MCF 10A (cell line): ENCODE measurements around the gene TGFBR3. TPM values are rescaled to one million over a fixed set of nuclear protein-coding genes. Genes with fewer than 3 reads are reported as not detected.

Source experiments
- BruUV-seq: library from RNA; stranded (reverse); fragments of 400-500 nt; replicated peaks from 2 replicates; lab custom pipeline; 2021; lab: Mats Ljungman, UMichigan
- CTCF ChIA-PET: fragments of 300-600 bp; sonication (Branson Sonifier 250); formaldehyde crosslinking; extraction: SDS; loops from one replicate; lab custom pipeline; 2021; ENCODE audit warnings: antibody characterized with exemption, inconsistent platforms; lab: Yijun Ruan, JAX
- POLR2A ChIA-PET: fragments of 300-600, 350-650 bp; sonication (Branson Sonifier 250); formaldehyde crosslinking; extraction: SDS; loops from one replicate; lab custom pipeline; 2020; ENCODE audit warnings: antibody characterized with exemption, inconsistent platforms; lab: Yijun Ruan, JAX
- DNase-seq: peaks from one replicate; pipeline ENCODE4 v3.0.0-alpha.2; 2018; ENCODE audit not compliant: unreplicated experiment
- H3K27ac Mint-ChIP-seq: one replicate; pipeline ENCODE4 v1.8.0; 2022; ENCODE audit warnings: mild to moderate bottlenecking, low read depth, mixed read lengths; ENCODE audit not compliant: unreplicated experiment
- H3K27me3 Mint-ChIP-seq: one replicate; pipeline ENCODE4 v1.8.0; 2022; ENCODE audit warnings: mixed read lengths; ENCODE audit not compliant: insufficient read depth, unreplicated experiment
- H3K36me3 Mint-ChIP-seq: one replicate; pipeline ENCODE4 v1.8.0; 2022; ENCODE audit warnings: mild to moderate bottlenecking, moderate library complexity, mixed read lengths; ENCODE audit not compliant: insufficient read depth, unreplicated experiment
- H3K4me1 Mint-ChIP-seq: one replicate; pipeline ENCODE4 v1.8.0; 2022; ENCODE audit warnings: mixed read lengths; ENCODE audit not compliant: insufficient read depth, unreplicated experiment
- H3K4me3 Mint-ChIP-seq: one replicate; pipeline ENCODE4 v1.8.0; 2022; ENCODE audit warnings: mild to moderate bottlenecking, moderate library complexity, mixed read lengths; ENCODE audit not compliant: unreplicated experiment
- H3K9me3 Mint-ChIP-seq: one replicate; pipeline ENCODE4 v1.8.0; 2022; ENCODE audit warnings: mixed read lengths; ENCODE audit not compliant: unreplicated experiment
- CTCF ChIP-seq: fragments of 200-600 bp; IDR thresholded peaks from one replicate; pipeline ENCODE4 v1.8.0; 2022; ENCODE audit warnings: antibody characterized with exemption, mild to moderate bottlenecking; ENCODE audit not compliant: unreplicated experiment
- intact Hi-C: fragments of 100-400 bp; cut with micrococcal nuclease; formaldehyde crosslinking; loops from 2 replicates; pipeline ENCODE4 v1.14.1; 2022
- total RNA-seq: library from RNA; stranded (reverse); gene quantifications from 2 replicates; pipeline ENCODE4 v1.2.3, GENCODE V29; 2022

TGFBR3 gene
- total RNA-seq, 1 experiment from 2014 or later, result 12.0 TPM

GRCh38 chr1:91807921-91808620 is 77.9 kb downstream of the TGFBR3 start:
- ChIA-PET CTCF (interaction anchor here (0.7 to 2.1 kb wide), 2 partner anchors 10 to 77 kb away, joined by 3 to 8 read pairs; no protein-coding TSS in a partner anchor), POLR2A (interaction anchor here (1.0 to 9.5 kb wide), 4 partner anchors 9 to 56 kb away, joined by 3 to 68 read pairs (median 20); no protein-coding TSS in a partner anchor)
- Mint-ChIP-seq H3K36me3 (peaks cover 19% of the 10 kb centered on the region), H3K4me1 (peaks cover 56% of the 10 kb centered on the region), H3K9me3 (no peaks in the 10 kb centered on the region), H3K27ac (peak overlapping the region; percentile 88), H3K27me3 (no peaks in the 10 kb centered on the region), H3K4me3 (no peak overlapping the region)
- intact Hi-C loops, result no loop called here
- BruUV-seq, result no TSS peak
- DNase-seq, result no peak
- no peak for TF ChIP-seq CTCF

- CTCF ChIA-PET, result interaction anchor here (0.7 to 2.1 kb wide), 5 partner anchors 9 to 294 kb away, joined by 3 to 8 read pairs (median 5); no protein-coding TSS in a partner anchor
- H3K27me3 Mint-ChIP-seq, result no peaks in the 10 kb centered on the region
- intact Hi-C loops, result no loop called here
Measured at GRCh38 chr1:91806769-91807700, 78.9 kb downstream of the TGFBR3 start.

GRCh38 chr1:91806181-91806768 is 79.7 kb downstream of the TGFBR3 start:
- BruUV-seq, result no TSS peak
- ChIA-PET POLR2A (interaction anchor here (0.8 to 9.5 kb wide), 15 partner anchors 11 to 275 kb away, joined by 3 to 68 read pairs (median 4); partner anchors contain the start of gene TGFBR3), CTCF (interaction anchor here (0.6 to 3.0 kb wide), 7 partner anchors 8 to 294 kb away, joined by 3 to 8 read pairs (median 5); no protein-coding TSS in a partner anchor)
- Mint-ChIP-seq H3K27me3 (no peaks in the 10 kb centered on the region), H3K9me3 (no peaks in the 10 kb centered on the region), H3K4me3 (no peak overlapping the region), H3K36me3 (peaks cover 32% of the 10 kb centered on the region), H3K4me1 (peaks cover 66% of the 10 kb centered on the region), H3K27ac (peak overlapping the region; percentile 88)
- no peak for DNase-seq
- intact Hi-C loops, result no loop called here
- TF ChIP-seq CTCF, result no peak

More at GRCh38 chr1:91806769-91807700, 78.9 kb downstream of the TGFBR3 start:
- DNase-seq, result peak; percentile 83
- Mint-ChIP-seq H3K36me3 (peaks cover 29% of the 10 kb centered on the region), H3K4me3 (no peak overlapping the region), H3K27ac (peak overlapping the region; percentile 88), H3K4me1 (peaks cover 64% of the 10 kb centered on the region), H3K9me3 (no peaks in the 10 kb centered on the region)
- TF ChIP-seq CTCF, result no peak
- no TSS peak for BruUV-seq
- POLR2A ChIA-PET, result interaction anchor here (0.8 to 9.5 kb wide), 11 partner anchors 10 to 276 kb away, joined by 3 to 68 read pairs (median 4); partner anchors contain the start of gene TGFBR3
